NT2/D1 (cell line): ENCODE data around the gene OR10X1.

Experiments used
- DNase-seq: peaks from one replicate; pipeline ENCODE4 v3.0.0-alpha.2; 2011; ENCODE audit warnings: low read depth, low spot score
- H3K27me3 ChIP-seq: 2 replicates; pipeline ENCODE4 v1.6.0; 2011; ENCODE audit warnings: mild to moderate bottlenecking; ENCODE audit not compliant: insufficient read length, insufficient read depth
- H3K36me3 ChIP-seq: 2 replicates; pipeline ENCODE4 v1.6.1; 2011; ENCODE audit warnings: mild to moderate bottlenecking, low read length, mixed read lengths; ENCODE audit not compliant: insufficient read depth, insufficient read length
- H3K4me1 ChIP-seq: 2 replicates; pipeline ENCODE4 v1.5.1; 2011; ENCODE audit not compliant: insufficient read depth, insufficient read length
- H3K4me3 ChIP-seq: 2 replicates; pipeline ENCODE4 v1.5.1; 2011; ENCODE audit warnings: low read depth; ENCODE audit not compliant: insufficient read length
- H3K9ac ChIP-seq: 2 replicates; pipeline ENCODE4 v1.6.0; 2011; ENCODE audit warnings: low read depth; ENCODE audit not compliant: insufficient read length
- H3K9me3 ChIP-seq: 2 replicates; pipeline ENCODE4 v1.5.1; 2011; ENCODE audit warnings: mild to moderate bottlenecking, low read length; ENCODE audit not compliant: insufficient read depth
- SUZ12 ChIP-seq: IDR thresholded peaks from 2 replicates; pipeline ENCODE4 v1.6.1; 2011; ENCODE audit not compliant: insufficient read length, insufficient read depth; ENCODE audit errors: extremely low read depth
- YY1 ChIP-seq: IDR thresholded peaks from 2 replicates; pipeline ENCODE4 v1.6.1; 2011; ENCODE audit not compliant: insufficient read length, insufficient read depth
- ZNF274 ChIP-seq: IDR thresholded peaks from 2 replicates; pipeline ENCODE4 v1.6.1; 2011; ENCODE audit warnings: mild to moderate bottlenecking, low read depth, low read length

The OR10X1 gene

DNA sequence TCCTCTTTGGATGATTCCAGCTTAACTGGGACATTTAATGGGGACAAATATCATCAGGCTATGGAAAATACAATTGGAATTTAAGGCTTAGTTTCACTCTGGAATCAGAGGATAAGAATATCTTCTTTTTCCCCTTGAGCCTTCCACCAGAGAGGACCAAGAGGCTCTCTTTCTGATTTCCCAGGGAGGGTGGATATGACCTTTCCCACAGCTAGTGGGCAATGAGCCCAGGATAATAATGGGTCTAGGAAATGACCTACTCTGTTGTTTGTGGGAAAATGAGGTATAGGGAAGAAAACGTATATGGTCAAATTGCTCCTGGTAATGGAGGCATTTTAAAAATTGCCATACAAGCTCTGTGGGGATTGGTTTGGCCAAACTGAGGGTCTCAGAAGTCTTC, 27.4 kb downstream of the OR10X1 start:
- no peaks in the 10 kb centered on the region for H3K27me3 ChIP-seq
- DNase-seq, result no peak
- H3K9me3 ChIP-seq, result no peaks in the 10 kb centered on the region
- H3K36me3 ChIP-seq, result no peaks in the 10 kb centered on the region
- H3K9ac ChIP-seq, result no peak overlapping the region
- H3K4me3 ChIP-seq, result no peak overlapping the region
- H3K4me1 ChIP-seq, result no peaks in the 10 kb centered on the region
- TF ChIP-seq SUZ12 (no peak), ZNF274 (no peak), YY1 (no peak)

DNA sequence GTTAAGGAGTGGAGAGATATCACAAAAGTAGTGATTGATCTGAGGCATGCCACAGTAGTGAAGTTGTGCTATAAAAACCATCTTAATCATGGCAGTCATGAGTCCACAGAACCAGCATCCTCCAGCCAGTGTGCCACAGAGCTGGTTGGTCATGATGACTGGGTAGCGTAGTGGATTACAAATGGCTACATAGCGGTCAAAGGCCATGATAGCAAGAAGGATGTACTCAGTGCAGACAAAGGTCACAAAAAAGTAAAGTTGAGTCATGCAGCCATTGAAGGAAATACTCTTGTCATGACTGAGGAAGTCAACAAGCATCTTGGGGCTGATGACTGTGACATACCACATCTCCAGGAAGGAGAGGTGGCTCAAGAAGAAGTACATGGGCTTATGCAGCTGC, 32.2 kb downstream of the OR10X1 start:
- Histone ChIP-seq H3K4me3 (no peak overlapping the region), H3K4me1 (no peaks in the 10 kb centered on the region), H3K36me3 (no peaks in the 10 kb centered on the region), H3K9me3 (no peaks in the 10 kb centered on the region), H3K27me3 (no peaks in the 10 kb centered on the region), H3K9ac (no peak overlapping the region)
- DNase-seq, result no peak
- no peak for TF ChIP-seq YY1
- no peak for TF ChIP-seq ZNF274
- TF ChIP-seq SUZ12, result no peak

- Histone ChIP-seq H3K4me1 (no peaks in the 10 kb centered on the region), H3K9me3 (no peaks in the 10 kb centered on the region), H3K36me3 (no peaks in the 10 kb centered on the region), H3K9ac (no peak overlapping the region), H3K4me3 (no peak overlapping the region), H3K27me3 (no peaks in the 10 kb centered on the region)
- no peak for DNase-seq
- TF ChIP-seq YY1 (no peak), ZNF274 (no peak), SUZ12 (no peak)
Observed at GRCh38 chr1:158537609-158538008, 42.1 kb downstream of the OR10X1 start.

GRCh38 chr1:158534496-158534895, 45.2 kb downstream of the OR10X1 start:
- DNase-seq, result no peak
- Histone ChIP-seq H3K9me3 (no peaks in the 10 kb centered on the region), H3K36me3 (no peaks in the 10 kb centered on the region), H3K4me3 (no peak overlapping the region), H3K9ac (no peak overlapping the region), H3K4me1 (no peaks in the 10 kb centered on the region), H3K27me3 (no peaks in the 10 kb centered on the region)
- TF ChIP-seq ZNF274 (no peak), YY1 (no peak), SUZ12 (no peak)
